BJ (cell line): ENCODE results near the gene ATP5F1E. TPM values are rescaled to one million over a fixed set of nuclear protein-coding genes. Genes with fewer than 3 reads are reported as not detected.

Source experiments
- CTCF ChIA-PET: fragments of 350-600 bp; formaldehyde crosslinking; extraction: SDS; loops from one replicate; lab custom pipeline; 2021; ENCODE audit warnings: antibody characterized with exemption, inconsistent platforms; lab: Yijun Ruan, JAX
- POLR2A ChIA-PET: fragments of 300-600 bp; sonication (Branson Sonifier 250); formaldehyde crosslinking; extraction: SDS; loops from one replicate; lab custom pipeline; 2021; ENCODE audit warnings: antibody characterized with exemption; lab: Charles Lee
- DNase-seq: peaks from one replicate; pipeline ENCODE4 v3.0.0-alpha.2; 2011; ENCODE audit warnings: low read depth
- H3K27me3 ChIP-seq: 2 replicates; pipeline ENCODE4 v1.6.0; 2011; ENCODE audit warnings: low read length; ENCODE audit not compliant: control insufficient read depth, insufficient read depth
- H3K36me3 ChIP-seq: 2 replicates; pipeline ENCODE4 v1.5.1; 2011; ENCODE audit warnings: low read length; ENCODE audit not compliant: control insufficient read depth, insufficient read depth
- H3K4me3 ChIP-seq: 2 replicates; pipeline ENCODE4 v1.5.1; 2011; ENCODE audit warnings: low read depth, mild to moderate bottlenecking, control low read depth, low read length
- polyA plus RNA-seq: library from polyadenylated mRNA; depleted of rRNA; stranded (reverse); fragments of >200 nt; gene quantifications from 2 replicates; pipeline ENCODE4 v1.2.3, GENCODE V29; 2011
- TF ChIP-seq, protein P1 (sequence below): IDR thresholded peaks from 2 replicates; pipeline ENCODE4 v1.5.1; 2011; ENCODE audit warnings: low read depth, mild to moderate bottlenecking, control low read depth, inconsistent platforms, low read length, moderate library complexity; ENCODE audit not compliant: insufficient read depth

Gene ATP5F1E
- polyA plus RNA-seq, 1 experiment, result 54.5 TPM

DNA sequence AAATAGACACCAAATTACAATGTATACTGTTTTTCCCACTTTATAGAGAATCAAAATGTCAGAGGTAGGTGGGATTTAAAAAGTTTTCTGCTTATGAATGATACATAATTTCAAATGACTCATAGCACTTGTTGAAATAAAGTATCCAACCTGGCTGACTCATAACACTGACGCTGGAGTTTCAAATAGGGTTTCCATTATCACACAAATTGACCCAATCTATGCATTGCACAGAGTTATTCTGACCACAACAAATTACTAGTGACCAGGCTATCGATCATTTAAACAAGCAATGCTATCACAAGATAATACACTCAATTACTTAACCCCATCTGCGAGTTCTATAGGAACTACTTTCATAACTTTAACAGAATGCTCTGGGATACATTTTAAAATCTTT, 42.3 kb upstream of the ATP5F1E start:
- ChIA-PET CTCF (interaction anchor here (1.9 kb wide), 1 partner anchor 13 kb away, joined by 7 read pairs; no protein-coding TSS in a partner anchor), POLR2A (no interaction called here)

DNA sequence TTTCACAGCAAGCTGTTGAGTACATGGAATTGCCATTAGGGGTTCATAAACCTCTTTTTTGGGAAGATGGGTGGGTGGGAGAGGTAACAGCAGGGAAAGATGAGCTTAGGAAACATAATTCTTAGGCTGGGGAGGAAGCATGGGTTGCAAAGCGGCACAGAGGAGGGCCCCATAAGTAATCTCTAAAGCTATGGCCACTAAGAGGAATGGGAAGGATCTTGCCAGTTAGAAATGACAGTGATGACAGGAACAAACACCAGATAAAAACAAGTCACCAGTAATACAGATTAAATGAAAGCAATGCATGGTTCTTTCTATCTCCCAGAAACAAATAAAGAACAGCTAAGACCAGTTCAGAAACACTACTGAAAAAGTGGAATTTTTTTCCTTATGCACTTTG, 41.4 kb upstream of the ATP5F1E start:
- TF ChIP-seq, protein P1, sequence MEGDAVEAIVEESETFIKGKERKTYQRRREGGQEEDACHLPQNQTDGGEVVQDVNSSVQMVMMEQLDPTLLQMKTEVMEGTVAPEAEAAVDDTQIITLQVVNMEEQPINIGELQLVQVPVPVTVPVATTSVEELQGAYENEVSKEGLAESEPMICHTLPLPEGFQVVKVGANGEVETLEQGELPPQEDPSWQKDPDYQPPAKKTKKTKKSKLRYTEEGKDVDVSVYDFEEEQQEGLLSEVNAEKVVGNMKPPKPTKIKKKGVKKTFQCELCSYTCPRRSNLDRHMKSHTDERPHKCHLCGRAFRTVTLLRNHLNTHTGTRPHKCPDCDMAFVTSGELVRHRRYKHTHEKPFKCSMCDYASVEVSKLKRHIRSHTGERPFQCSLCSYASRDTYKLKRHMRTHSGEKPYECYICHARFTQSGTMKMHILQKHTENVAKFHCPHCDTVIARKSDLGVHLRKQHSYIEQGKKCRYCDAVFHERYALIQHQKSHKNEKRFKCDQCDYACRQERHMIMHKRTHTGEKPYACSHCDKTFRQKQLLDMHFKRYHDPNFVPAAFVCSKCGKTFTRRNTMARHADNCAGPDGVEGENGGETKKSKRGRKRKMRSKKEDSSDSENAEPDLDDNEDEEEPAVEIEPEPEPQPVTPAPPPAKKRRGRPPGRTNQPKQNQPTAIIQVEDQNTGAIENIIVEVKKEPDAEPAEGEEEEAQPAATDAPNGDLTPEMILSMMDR, result no peak
- H3K4me3 ChIP-seq, result no peak overlapping the region
- H3K36me3 ChIP-seq, result no peaks in the 10 kb centered on the region
- ChIA-PET POLR2A (no interaction called here), CTCF (no interaction called here)
- DNase-seq, result no peak
- H3K27me3 ChIP-seq, result peaks cover 6% of the 10 kb centered on the region

More for the DNA sequence above, 42.3 kb upstream of the ATP5F1E start:
- TF ChIP-seq, protein P1, result no peak
- H3K36me3 ChIP-seq, result no peaks in the 10 kb centered on the region
- H3K27me3 ChIP-seq, result peaks cover 6% of the 10 kb centered on the region
- no peak overlapping the region for H3K4me3 ChIP-seq
- DNase-seq, result no peak

DNA sequence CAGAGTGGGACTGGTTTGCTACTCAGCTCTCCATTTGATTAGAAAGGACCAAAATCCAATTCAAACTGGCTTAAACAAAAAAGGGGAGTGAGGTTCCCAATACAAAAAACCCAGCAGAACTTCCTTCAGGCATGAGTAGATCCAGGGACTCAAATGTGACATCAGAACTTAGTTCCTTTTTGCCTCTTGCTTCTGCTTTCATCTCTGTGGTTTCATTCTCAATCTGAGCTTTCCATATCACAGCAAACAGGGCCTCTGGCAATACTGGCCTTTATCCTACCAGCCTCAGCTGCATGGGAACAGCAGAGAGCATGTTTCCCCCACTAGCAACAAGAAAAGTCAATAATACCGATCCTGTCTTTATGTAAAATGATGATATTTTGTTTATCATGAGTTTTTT, 39.1 kb upstream of the ATP5F1E start:
- Histone ChIP-seq H3K36me3 (no peaks in the 10 kb centered on the region), H3K27me3 (peaks cover 8% of the 10 kb centered on the region), H3K4me3 (no peak overlapping the region)
- ChIA-PET POLR2A (no interaction called here), CTCF (interaction anchor here (1.2 to 1.4 kb wide), 2 partner anchors 16 to 17 kb away, joined by 3 to 4 read pairs; no protein-coding TSS in a partner anchor)
- DNase-seq, result no peak
- TF ChIP-seq, protein P1, result no peak

DNA sequence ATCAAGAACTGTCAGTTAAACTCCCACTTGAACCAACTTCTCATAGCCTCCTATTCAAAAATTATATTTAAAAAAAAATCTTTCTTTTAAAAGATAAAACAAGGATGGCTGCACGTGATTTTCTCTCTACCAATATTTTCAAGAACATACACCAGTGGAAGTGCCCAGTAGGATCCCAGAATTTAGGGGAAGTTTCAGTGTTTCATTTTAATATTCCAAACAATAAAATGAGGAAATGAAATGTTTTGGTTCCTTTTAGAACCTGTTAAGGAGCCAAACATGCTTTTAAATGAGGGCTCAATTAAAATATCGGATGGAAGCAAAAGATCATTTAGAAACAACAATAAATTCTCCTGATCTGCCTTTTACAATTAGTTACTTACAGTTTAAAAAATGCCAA, 36.9 kb upstream of the ATP5F1E start:
- CTCF ChIA-PET, result no interaction called here
- no peak overlapping the region for H3K4me3 ChIP-seq
- DNase-seq, result no peak
- peaks cover 5% of the 10 kb centered on the region for H3K27me3 ChIP-seq
- POLR2A ChIA-PET, result no interaction called here
- no peaks in the 10 kb centered on the region for H3K36me3 ChIP-seq
- TF ChIP-seq, protein P1, result no peak

DNA sequence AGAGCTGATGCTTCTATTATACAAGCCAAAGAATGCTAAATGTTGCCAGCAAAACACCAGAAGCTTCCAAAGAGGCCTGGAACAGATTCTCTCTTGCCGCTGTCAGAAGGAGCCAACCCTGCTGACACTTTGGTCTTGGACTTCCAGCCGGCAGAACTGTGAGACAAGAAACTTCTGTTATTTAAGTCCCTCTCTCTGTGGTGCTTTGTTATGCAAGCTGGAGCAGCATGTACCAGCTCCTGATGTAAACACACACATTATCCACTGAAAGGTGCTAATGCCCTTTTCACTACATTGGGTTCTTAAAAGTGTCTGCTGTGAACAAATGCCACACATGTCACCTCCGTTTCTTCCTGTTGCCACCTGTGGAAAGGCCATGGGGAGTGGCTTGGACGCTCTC, 36.4 kb upstream of the ATP5F1E start:
- H3K4me3 ChIP-seq, result no peak overlapping the region
- H3K36me3 ChIP-seq, result no peaks in the 10 kb centered on the region
- ChIA-PET CTCF (no interaction called here), POLR2A (no interaction called here)
- DNase-seq, result no peak
- TF ChIP-seq, protein P1, result no peak
- H3K27me3 ChIP-seq, result peaks cover 5% of the 10 kb centered on the region
